Measurements from ENCODE around the gene ADGRA1.

DNA sequence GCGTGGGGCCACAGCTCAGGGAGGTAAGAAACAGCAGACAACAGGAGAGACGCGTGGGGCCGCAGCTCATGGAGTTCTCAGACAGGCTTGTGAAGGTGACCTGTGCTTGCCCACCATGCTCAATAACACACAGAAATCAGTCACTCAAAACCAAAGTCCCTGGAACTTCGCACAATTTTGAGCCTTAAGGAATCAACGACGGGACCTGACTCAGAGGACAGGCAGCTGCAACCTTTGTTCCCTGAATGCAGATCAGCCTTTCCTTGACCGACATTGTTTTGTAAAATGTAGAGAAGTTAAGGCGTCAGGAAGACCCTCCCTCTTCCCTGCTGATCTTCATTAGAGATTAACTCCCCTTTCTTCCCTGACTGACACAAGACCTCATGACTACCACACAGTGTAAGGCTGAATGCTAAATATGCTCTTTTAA, 63.8 kb downstream of the ADGRA1 start:
- no peak for TF ChIP-seq EZH2 (IDR thresholded peaks at IDR 0.05; ENCODE audit: borderline replicate concordance, low read length)
- TF ChIP-seq, protein P1, sequence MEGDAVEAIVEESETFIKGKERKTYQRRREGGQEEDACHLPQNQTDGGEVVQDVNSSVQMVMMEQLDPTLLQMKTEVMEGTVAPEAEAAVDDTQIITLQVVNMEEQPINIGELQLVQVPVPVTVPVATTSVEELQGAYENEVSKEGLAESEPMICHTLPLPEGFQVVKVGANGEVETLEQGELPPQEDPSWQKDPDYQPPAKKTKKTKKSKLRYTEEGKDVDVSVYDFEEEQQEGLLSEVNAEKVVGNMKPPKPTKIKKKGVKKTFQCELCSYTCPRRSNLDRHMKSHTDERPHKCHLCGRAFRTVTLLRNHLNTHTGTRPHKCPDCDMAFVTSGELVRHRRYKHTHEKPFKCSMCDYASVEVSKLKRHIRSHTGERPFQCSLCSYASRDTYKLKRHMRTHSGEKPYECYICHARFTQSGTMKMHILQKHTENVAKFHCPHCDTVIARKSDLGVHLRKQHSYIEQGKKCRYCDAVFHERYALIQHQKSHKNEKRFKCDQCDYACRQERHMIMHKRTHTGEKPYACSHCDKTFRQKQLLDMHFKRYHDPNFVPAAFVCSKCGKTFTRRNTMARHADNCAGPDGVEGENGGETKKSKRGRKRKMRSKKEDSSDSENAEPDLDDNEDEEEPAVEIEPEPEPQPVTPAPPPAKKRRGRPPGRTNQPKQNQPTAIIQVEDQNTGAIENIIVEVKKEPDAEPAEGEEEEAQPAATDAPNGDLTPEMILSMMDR (IDR thresholded peaks at IDR 0.05; ENCODE audit: low read length) = no peak

All from OCI-LY1 (cell line).